ENCODE results near the gene CFTR.
A peak's percentile ranks its signal among the peaks of the same experiment; 100 is the strongest.
"Not testable (repeated sequence)": the region's sequence is repeated elsewhere in the genome, so short reads cannot be mapped to it uniquely, and the experiment has no call there.

CFTR gene

GRCh38 chr7:117479225-117480054 lies at the start of gene CFTR:
Gene CFTR (plus strand): TSS chr7:117480025. CDS start chr7:117480095, 70 bp downstream.
- peak; percentile 69 for DNase-seq

- DNase-seq, result no peak
Observed at GRCh38 chr7:117435475-117436043, 44.3 kb upstream of the CFTR start.

- DNase-seq, result no peak
Observed at GRCh38 chr7:117444646-117445045, 35.2 kb upstream of the CFTR start.

- no peak for DNase-seq
Observed at GRCh38 chr7:117445206-117445605, 34.6 kb upstream of the CFTR start.

- no peak for DNase-seq
Observed at GRCh38 chr7:117446220-117446815, 33.5 kb upstream of the CFTR start.

- DNase-seq, result no peak
Observed at GRCh38 chr7:117448655-117449054, 31.2 kb upstream of the CFTR start.

GRCh38 chr7:117458977-117459583 lies 20.7 kb upstream of the CFTR start:
- DNase-seq, result peak; percentile 62

GRCh38 chr7:117459735-117460134 lies 20.1 kb upstream of the CFTR start:
- no peak for DNase-seq

- DNase-seq, result not testable (repeated sequence)
Observed at GRCh38 chr7:117460815-117461214, 19.0 kb upstream of the CFTR start.

- DNase-seq, result no peak
Observed at GRCh38 chr7:117468174-117468573, 11.7 kb upstream of the CFTR start.

- no peak for DNase-seq
Observed at GRCh38 chr7:117470777-117471176, 9.0 kb upstream of the CFTR start.

GRCh38 chr7:117472335-117472734 lies 7.5 kb upstream of the CFTR start:
- DNase-seq, result no peak

GRCh38 chr7:117476557-117477215 lies 3.1 kb upstream of the CFTR start:
- DNase-seq, result no peak

- DNase-seq, result no peak
Observed at GRCh38 chr7:117478836-117479224, 995 bp upstream of the CFTR start.

- peak; percentile 14 for DNase-seq
Observed at GRCh38 chr7:117480055-117480362, 184 bp downstream of the CFTR start.

- DNase-seq, result no peak
Observed at GRCh38 chr7:117480978-117481377, 1.2 kb downstream of the CFTR start.

GRCh38 chr7:117485118-117485620 lies 5.3 kb downstream of the CFTR start:
- DNase-seq, result peak; percentile 10

GRCh38 chr7:117489016-117489415 lies 9.2 kb downstream of the CFTR start:
- DNase-seq, result no peak

GRCh38 chr7:117489430-117489829 lies 9.6 kb downstream of the CFTR start:
- DNase-seq, result no peak

GRCh38 chr7:117489911-117490310 lies 10.1 kb downstream of the CFTR start:
- DNase-seq, result no peak

- no peak for DNase-seq
Observed at GRCh38 chr7:117492649-117493048, 12.8 kb downstream of the CFTR start.

GRCh38 chr7:117493460-117493859 lies 13.6 kb downstream of the CFTR start:
- no peak for DNase-seq

GRCh38 chr7:117495308-117495707 lies 15.5 kb downstream of the CFTR start:
- no peak for DNase-seq
